GM20431 (cell line): ENCODE results near the gene MBTPS1.
"Not testable (repeated sequence)": the region's sequence is repeated elsewhere in the genome, so short reads cannot be mapped to it uniquely, and the experiment has no call there.

Experiments used
- in situ Hi-C: fragments of 300-500 bp; cut with MseI, MboI; formaldehyde crosslinking; loops from one replicate; pipeline ENCODE4 v1.15.0; 2020; ENCODE audit warnings: low sequenced_read_pairs; ENCODE audit not compliant: unreplicated experiment

The MBTPS1 gene

GRCh38 chr16:84137769-84138357, 21.1 kb upstream of the MBTPS1 start:
- in situ Hi-C loops = no loop called here

GRCh38 chr16:84137287-84137686, 20.5 kb upstream of the MBTPS1 start:
- in situ Hi-C loops = no loop called here

GRCh38 chr16:84136331-84137125, 19.8 kb upstream of the MBTPS1 start:
- in situ Hi-C loops = no loop called here

GRCh38 chr16:84132527-84133285, 16.0 kb upstream of the MBTPS1 start:
- in situ Hi-C loops = no loop called here

GRCh38 chr16:84131117-84131516, 14.4 kb upstream of the MBTPS1 start:
- in situ Hi-C loops = no loop called here

GRCh38 chr16:84124257-84125073, 7.7 kb upstream of the MBTPS1 start:
- in situ Hi-C loops = no loop called here

- in situ Hi-C loops = no loop called here
These were observed 4.3 kb upstream of the MBTPS1 start for GRCh38 chr16:84121007-84121406.

GRCh38 chr16:84120023-84120422, 3.3 kb upstream of the MBTPS1 start:
- in situ Hi-C loops = no loop called here

GRCh38 chr16:84119368-84119767, 2.6 kb upstream of the MBTPS1 start:
- in situ Hi-C loops = no loop called here

- in situ Hi-C loops = not testable (repeated sequence)
These were observed 1.6 kb upstream of the MBTPS1 start for GRCh38 chr16:84118315-84118714.

GRCh38 chr16:84117494-84117843, 727 bp upstream of the MBTPS1 start:
- in situ Hi-C loops = no loop called here

GRCh38 chr16:84115919-84116719, 623 bp downstream of the MBTPS1 start:
- in situ Hi-C loops = no loop called here

GRCh38 chr16:84111949-84112348, 4.8 kb downstream of the MBTPS1 start:
- in situ Hi-C loops = not testable (repeated sequence)

GRCh38 chr16:84111525-84111924, 5.2 kb downstream of the MBTPS1 start:
- in situ Hi-C loops = no loop called here

GRCh38 chr16:84110527-84110926, 6.2 kb downstream of the MBTPS1 start:
- in situ Hi-C loops = no loop called here

- in situ Hi-C loops = no loop called here
These were observed 7.0 kb downstream of the MBTPS1 start for GRCh38 chr16:84109598-84110335.

GRCh38 chr16:84107921-84108320, 8.8 kb downstream of the MBTPS1 start:
- in situ Hi-C loops = no loop called here

- in situ Hi-C loops = no loop called here
These were observed 10.6 kb downstream of the MBTPS1 start for GRCh38 chr16:84105948-84106740.
